HG02588 (cell line): Measurements from ENCODE around the gene GYPA.
"Not testable (repeated sequence)": the region's sequence is repeated elsewhere in the genome, so short reads cannot be mapped to it uniquely, and the experiment has no call there.

Experiments
- ATAC-seq: cut with Tn5 transposase; IDR thresholded peaks from one replicate; pipeline ENCODE4 v1.9.1; 2021; ENCODE audit warnings: mild to moderate bottlenecking, moderate library complexity; ENCODE audit not compliant: unreplicated experiment

GYPA gene

DNA sequence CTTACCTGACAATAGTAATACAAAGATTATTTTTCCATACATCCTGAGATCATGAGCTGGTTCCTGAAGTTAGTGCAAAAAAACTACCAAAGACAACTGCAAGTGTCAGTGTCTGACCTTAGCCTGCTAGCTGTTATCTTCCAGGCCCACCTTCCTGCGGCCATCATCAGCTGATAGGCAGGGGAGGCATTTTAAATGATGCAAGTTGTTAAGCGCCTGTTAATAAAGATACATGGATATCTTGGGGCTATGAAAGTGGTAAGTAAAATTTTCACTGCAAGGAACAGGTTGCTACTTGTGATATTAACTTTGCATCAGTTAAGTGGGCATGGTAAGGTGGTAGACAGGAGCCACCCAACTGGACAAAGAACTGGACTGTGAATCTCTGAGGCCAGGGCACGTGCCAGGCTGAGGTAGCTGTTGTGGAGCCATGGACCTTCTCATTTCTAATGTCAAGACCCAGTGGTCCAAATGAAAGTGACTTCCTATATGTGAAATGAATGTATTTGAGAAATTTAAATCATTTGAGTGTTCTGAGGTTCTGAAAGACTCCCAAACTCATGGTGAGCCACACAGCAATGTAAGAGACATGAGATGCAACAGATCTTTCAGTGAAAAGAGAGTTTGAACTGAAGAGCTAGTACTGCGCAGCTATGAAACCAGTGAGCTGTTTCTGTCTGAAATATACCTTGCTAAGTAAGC lies at the start of gene GYPA:
Gene GYPA, minus strand, starts transcription at position 125 of the 702 bp plus-strand sequence. Its CDS starts 83 bp downstream, at position 42.
- not testable (repeated sequence) for ATAC-seq

DNA sequence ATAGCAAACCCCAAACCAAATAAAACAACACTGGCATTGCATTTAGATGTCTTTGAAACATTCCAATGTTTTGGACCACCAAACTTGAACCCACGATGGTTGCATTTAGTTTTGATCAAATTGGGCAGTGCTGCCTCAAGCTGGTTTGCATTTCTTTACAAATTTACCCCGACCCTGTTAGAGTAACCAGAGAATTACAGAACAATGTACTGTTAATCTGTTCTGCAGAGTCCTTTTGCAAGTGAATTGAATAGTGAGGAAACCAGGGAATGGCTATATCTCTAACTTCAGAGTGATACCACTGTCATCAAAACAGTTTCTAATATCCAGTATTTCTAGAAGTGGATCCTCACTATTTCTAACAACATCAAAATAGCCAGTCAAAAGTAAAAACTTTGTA lies 49.5 kb upstream of the GYPA start:
- ATAC-seq: no peak

DNA sequence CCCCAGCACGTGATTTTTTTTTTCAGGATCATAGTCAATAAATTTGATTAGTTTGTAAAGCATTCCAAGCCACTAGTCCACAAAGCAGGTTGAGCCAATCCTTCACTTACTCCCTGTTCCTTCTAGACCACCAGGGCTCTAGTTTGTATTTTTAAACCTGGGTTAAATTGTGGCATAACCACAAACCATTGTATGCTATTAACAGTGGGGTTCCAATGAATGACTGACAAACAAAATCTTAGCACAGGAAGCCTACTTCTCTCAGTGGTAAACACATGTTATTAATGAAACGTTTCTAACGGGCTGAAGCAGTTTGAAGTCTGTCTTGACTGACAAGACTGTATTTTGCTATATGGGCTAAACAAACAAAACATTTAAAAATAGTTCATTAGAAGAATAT lies 48.6 kb upstream of the GYPA start:
- ATAC-seq: no peak

DNA sequence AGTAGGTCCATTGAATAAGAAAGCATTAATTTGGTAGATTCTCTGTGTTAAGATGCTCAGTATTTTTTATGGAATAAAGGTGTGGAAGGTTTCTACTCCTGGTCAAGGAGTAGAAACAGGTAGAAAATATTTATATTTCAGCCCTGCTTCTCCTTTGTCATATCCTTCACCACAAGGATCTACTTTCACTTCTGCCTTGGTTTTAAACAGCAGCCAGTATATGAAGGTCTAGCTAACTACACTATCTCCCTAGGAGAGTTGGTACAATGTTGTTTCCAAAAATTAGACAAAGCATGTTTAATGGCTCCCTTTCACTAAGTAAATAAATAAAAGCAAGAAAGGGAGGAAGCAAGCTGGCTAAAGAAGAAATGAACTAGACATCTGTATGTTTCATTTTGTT lies 44.6 kb upstream of the GYPA start:
- ATAC-seq: no peak

DNA sequence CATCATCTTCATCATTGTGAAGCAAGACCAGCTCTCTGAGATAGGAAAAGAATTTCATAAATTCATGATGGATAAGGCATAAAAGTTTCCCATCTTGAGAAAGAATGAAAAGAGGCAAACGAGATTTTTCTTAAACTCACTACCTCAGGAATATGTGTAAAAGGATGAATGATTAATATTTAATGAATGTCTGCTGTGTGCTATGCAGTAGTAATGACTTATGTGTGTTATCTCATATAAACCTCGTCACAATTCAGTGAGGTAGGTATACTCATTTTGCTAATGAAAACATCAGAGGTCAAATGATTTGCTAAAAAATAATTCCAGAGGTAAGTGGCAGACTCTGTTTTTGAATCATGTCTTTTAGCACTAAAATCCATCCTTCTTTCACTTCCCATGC lies 42.6 kb upstream of the GYPA start:
- no peak for ATAC-seq

DNA sequence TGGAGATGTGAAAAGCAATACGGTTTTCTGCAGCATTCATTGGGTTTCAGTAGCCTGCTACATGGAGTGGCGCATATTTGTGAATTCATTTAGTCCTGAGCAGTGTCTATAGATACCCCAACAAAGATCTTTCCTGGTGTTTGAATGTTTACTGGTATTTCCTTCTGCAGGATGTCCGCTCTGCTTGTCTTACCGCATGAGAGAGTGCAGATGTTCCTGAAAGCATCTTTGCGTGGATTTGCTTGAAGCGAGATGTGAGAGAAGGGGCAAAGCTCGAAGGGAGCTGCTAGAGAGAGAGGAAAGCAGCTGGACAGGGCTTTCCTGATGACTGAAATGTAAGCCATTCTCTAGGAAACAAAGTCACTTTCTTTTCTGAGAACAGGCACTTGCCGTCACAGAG lies 40.9 kb upstream of the GYPA start:
- no peak for ATAC-seq

DNA sequence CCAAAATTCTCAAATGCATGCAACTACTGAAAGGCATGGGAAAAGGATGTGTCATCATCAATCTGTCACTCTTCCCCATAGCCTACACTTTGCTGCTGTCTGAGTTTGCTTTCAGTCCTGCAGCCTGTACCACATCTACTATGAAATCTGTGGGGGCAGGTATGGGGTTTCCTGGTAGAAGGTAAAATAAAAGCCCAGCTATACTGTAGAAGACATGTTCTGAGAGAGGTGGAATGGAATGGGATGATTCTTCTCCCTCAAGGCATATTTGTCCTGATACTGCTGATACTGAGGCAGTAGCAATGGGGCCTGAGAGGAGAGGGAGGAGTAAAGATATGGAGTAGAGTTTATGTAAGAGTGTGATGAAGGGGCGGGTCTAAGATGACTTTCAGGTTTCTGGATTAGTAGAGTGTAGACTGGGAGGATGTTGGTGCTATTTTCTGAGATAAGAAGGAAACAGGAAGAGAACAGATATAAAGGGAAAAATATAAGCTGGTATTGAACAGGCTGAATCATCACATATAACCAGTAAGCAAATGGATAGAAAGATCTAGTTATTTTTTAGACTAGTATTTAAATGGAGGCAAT lies 38.7 kb upstream of the GYPA start:
- no peak for ATAC-seq

DNA sequence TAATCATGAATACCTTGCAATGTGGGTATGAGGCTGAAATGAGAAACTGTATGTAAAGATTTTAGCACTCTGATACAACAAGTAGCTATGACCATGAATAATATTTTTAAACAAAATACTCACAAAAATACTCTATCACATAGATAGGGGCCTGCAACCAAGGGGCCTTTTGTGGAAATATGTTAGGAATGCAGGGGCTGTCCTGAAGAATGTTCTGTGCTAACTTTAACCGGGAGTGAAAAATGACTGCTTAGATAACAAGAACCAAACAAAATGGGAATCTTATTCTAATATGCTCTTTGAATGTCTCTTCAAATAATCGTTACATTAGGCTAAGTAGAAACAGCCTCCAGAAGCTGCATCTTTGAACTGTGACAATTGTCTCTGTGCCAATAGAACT lies 37.9 kb upstream of the GYPA start:
- no peak for ATAC-seq

DNA sequence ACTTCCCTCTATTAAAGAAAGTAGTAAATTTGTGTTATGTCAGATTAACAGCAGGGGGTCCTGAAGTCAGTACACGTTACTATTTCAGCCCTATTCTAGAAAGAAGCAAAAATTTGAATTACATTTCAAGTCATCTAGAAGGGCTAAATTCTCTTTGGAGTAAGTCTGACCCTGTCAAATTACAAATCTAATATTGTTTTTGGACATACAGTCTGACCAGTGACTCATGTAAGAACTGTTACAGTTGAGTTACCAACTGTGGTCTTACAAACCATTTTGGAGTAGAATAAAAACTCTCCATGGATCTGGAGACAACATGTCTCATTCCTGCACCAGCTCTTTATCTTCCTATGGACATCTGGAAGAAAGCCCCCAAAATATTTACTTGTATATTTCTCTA lies 36.0 kb upstream of the GYPA start:
- no peak for ATAC-seq

DNA sequence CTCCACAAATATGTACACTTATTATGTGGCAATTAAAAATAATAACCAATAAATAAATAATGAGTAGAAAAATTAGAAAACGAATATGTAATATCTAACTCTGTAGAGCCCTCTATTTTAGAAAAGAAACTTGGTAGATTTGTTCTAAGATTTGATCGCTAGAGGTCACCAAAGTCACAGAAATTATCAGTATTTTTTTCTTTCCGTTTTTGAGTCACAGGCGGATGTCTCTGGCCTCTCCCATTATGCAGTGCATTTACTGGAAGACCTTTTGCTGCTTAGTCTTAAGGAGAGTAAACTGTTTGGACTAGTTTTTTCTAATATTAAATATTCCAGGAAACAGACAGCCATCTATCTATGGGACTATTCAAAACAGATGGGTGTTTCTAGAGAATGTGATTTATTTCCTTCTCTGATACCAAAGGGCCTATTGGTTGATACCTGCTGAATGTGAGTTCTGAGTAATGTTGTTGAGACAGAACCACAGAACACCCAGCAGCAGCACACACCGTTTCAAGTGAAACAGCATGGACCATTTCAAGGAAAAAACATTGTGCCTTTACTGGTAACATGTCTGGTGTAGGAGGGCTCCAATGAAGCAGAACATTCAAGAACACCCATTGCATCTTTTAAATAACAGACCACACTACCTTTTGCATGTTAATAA lies 34.0 kb upstream of the GYPA start:
- ATAC-seq: peak; percentile 79

DNA sequence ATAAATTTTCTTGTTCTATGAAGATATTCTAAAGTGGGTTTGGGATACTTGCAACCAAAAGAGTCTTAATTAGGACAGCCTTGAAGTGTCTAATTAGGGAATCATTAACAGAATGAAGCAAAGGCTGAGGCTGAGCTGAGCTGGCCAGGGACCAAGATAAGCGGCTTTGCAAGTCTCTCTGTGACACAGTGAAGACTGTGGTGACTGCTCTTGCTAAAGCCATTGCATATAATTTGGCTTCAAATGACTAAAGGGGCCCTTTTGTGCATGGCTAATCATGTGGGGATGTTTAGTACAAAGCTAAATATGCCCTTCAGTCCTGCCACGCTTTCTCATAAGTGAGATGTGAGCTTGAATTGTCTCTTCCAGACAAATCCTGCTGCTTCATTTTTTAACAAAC lies 31.2 kb upstream of the GYPA start:
- ATAC-seq: no peak

DNA sequence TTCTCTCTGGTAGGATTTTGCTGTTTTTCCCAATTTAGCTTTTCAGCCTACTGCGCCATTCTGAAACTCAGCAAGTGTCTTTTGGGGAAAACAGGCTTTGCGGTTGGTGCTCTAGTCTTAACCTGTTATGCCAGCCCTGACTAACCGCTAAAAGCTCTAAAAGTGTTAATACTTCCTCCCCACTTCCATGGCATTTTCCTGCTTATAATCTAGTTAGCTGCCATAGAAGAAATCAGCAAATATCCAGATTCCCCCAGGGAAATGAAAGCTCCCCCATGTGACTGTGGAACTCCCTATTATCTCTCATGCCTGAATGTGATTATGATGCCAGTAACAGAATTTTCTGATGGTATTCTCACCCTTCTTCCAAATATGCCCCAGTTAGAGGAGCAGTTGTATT lies 28.7 kb upstream of the GYPA start:
- ATAC-seq: no peak

DNA sequence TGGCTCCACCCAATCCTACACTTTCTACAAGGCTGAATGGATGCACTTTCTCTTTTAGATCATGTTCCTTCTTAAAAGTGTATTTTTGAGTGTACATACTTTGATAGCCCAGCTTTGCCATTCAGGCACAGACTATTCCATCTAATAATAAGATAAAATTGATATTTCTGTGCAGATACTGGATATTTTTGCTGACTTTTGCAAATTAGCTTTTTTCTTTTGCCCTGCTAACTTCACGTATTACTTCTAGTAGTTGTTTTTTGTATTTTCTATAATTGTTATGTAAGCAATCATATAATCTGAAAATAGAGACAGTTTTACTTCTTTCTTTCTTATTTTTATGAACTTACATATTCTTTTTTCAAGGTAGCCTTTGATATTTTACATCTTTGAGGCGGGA lies 13.5 kb upstream of the GYPA start:
- no peak for ATAC-seq

DNA sequence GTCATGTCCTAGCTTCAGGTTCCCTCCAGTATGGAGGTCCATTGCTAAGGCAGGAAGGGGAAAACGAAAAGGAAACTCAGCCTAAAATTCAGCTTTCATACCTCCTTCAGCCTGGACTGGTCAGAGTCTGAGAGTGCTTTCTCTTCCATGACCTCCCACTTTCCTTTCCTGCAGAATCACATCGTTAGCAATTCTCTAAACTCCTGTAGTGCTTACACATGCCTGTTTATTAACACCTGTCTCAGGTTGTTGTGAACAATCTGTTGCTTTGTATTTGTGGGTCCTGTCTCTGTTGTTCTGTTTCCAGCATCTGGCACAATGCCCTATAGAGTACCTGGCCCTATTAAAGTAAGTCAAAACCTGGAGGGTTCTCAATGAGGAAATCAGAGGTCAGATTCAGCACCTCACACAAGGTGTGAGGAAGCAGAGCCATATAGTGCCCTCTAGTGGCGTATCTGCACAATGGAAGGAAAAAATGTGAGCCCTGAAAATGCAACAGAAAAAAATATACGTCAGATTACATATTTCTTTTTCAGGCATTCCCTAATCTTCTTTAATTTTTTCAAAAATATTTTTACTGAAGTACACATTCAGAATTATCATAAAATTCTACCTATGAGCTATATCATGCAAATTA lies 2.3 kb upstream of the GYPA start:
- peak; percentile 79 for ATAC-seq

DNA sequence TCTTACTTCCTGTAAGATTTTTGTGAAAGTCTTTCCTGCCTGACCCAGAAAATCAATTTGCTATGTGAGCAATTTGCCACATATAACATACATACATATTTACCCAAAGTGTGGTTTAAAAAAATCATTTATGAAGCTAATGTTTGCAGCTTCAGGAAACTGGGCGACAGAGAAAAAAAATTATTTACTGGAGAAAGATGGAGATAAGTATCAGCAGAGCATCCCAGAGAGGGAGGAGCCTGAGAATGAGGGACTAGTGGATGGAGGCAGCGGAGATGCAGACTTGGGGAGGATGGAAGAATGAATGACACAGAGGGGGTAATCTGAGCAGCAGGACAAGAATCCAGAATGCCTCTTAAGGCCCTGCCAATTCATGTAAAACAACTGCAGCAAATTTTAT lies 975 bp upstream of the GYPA start:
- ATAC-seq: no peak

DNA sequence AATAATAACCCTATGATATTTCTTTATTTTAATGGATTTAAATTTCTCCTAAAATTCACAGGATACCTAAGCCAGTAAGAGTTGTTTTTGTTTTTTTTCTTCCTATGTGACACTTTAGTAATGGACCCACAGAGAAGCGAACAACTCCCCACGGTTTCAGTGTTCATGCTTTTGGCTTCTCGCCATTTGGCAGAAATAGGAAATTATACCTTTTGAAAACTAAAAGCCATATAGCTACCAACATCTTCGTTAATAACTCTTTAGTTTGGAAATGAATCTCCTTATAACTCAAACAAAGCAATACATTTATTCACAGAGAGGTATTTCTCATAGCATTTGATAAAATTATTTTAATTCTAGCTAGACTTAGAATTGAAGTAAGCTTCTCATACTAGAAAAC lies 527 bp downstream of the GYPA start:
- ATAC-seq: not testable (repeated sequence)

DNA sequence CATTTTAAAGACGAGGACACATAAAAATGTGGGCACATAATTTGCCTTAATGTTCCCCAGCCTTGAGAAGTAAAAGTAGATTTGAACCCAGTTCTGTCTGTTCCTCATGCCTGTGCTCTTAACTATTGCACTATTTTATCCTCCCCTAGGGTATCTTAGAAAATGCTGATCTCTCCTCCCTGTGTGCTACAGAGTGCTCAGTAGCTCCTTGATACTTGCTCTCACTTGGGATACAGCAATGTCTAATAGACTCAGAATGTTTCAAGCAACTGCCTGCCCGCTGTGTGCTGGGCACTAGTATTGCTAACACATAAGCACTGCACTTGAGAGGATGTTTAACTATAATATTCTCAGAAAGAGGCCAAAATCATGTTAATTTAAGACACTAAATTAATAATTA lies 971 bp downstream of the GYPA start:
- not testable (repeated sequence) for ATAC-seq

DNA sequence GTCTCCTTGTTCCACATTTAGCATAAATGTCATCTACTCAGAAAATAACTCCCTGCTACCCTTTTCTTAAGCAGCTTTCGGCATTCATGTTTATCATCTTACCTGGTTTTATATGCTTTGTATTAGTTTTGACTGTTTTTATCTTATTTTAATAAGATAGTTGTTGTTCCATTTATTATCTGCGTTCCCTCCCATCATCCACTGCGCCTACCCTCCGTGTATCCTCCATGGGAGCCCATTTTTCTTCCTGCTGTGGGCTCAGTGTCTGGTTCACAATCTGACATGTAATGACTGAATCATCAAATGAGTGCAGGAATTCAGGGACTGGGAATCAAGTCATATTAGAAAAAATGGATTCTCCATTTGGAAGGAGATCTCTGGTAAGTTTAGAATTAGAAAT lies 2.3 kb downstream of the GYPA start:
- not testable (repeated sequence) for ATAC-seq

DNA sequence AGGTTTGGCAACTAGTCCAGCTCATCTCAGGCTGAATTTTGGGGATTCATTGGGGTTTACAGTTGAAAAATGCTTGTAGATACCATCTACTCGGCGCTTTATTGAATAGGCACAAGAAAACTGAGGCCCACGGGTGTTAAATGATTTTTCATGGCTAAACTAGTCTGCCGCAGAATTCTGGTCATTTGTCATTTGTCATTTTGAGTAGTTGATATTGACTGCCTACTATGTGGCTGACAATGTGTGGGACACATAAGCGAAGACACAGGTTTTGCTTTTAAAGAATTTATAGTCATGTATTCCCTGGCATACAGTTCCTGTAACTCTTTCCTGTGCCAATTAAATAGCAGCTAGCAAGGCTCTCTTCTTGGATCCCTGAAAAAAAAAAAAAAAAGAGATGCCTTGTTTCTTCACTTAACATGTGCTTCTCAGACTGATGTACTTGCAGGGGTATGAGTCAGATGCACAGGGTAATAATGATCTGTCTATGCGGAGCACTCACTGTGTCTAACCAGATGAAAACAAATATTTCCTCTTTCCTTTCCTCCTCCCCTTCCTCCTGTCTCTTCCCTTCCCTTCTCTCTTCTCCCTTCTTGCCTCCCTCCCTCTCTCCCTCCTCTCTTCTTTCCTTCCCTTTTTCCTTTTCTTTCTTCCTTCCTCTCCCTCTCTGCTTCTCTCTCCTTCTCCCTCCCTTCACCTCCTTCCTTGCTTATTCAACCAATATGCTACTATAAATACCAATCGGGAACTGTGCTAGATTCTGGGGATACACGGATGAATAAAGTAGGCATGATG lies 3.2 kb downstream of the GYPA start:
- not testable (repeated sequence) for ATAC-seq

DNA sequence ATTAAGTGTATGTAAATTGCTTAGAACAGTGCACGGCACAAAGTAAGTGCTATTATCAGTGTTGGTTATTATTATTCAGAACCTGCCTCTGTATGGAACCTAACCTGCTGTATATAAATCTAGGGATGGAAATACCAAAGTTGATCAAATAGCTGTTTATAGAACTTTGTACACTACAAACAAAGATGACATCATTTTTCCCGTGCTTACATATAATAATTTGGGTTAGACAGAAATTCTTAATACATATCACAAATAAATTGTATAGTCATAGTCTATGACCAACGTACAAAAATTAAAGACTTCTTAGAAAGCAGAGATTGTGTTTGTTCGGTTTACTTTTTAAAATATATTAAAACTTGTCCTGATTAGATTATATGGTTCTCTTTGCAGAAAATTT lies 4.3 kb downstream of the GYPA start:
- ATAC-seq: not testable (repeated sequence)

DNA sequence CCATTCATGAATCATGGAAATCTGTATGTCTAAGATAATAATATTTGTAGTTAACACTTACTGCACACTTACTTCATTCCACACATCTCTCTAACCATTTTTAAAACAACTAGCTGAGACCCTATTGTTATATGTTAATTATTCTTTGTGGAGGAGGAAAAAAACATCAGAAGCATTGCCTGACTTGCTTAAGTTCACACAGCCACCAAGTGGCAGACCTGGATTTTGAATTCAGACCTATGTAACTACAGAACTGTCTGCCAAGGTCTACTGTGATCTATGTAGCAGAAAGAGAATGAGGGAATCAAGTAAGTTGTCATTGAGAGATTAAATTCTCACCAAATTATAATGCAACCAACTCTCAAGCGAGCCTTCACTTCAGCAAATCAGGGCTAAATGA lies 10.4 kb downstream of the GYPA start:
- ATAC-seq: not testable (repeated sequence)
